ENCODE measurements around the gene SLC47A2. TPM values are rescaled to one million over a fixed set of nuclear protein-coding genes. Genes with fewer than 3 reads are reported as not detected.

Gene SLC47A2
- total RNA-seq, 2 donors from 2014 or later, result not detected

GRCh38 chr17:19746517-19746916 is 30.1 kb upstream of the SLC47A2 start:
- no peak for DNase-seq (ENCODE audit: low spot score)
- H3K4me1 ChIP-seq (replicated peaks), result peaks cover 10% of the 10 kb centered on the region
- TF ChIP-seq POLR2AphosphoS5 (IDR thresholded peaks at IDR 0.05) (no peak), CTCF (IDR thresholded peaks at IDR 0.05) (no peak), POLR2A (IDR thresholded peaks at IDR 0.05) (no peak)
- H3K4me3 ChIP-seq, result no peak overlapping the region
- H3K27me3 ChIP-seq (replicated peaks; ENCODE audit: insufficient read depth), result no peaks in the 10 kb centered on the region
- no peaks in the 10 kb centered on the region for H3K36me3 ChIP-seq
- H3K9me3 ChIP-seq, result no peaks in the 10 kb centered on the region
- WGBS, result 91% methylated on average over 20 of the region's 20 CpGs
- intact Hi-C loops (cut with DNase I), result no loop called here
- H3K27ac ChIP-seq, result no peak overlapping the region

- peak overlapping the region; percentile 39 to 53 for H3K4me3 ChIP-seq
- no peaks in the 10 kb centered on the region for H3K27me3 ChIP-seq (replicated peaks; ENCODE audit: insufficient read depth)
- H3K4me1 ChIP-seq (replicated peaks), result peaks cover 10% of the 10 kb centered on the region
- H3K9me3 ChIP-seq, result no peaks in the 10 kb centered on the region
- TF ChIP-seq CTCF (IDR thresholded peaks at IDR 0.05), result peak; percentile 81 to 94 (median 86)
- no peak for TF ChIP-seq POLR2A (IDR thresholded peaks at IDR 0.05)
- TF ChIP-seq POLR2AphosphoS5 (IDR thresholded peaks at IDR 0.05), result peak; percentile 55
- intact Hi-C loops (cut with DNase I), result no loop called here
- peak overlapping the region in 1 of 2 donors; percentile 40 for H3K27ac ChIP-seq
- WGBS, result 17% methylated on average over 47 of the region's 50 CpGs
- peak; percentile 91 for DNase-seq (ENCODE audit: low spot score)
- H3K36me3 ChIP-seq, result no peaks in the 10 kb centered on the region
These were observed 28.8 kb upstream of the SLC47A2 start for GRCh38 chr17:19744922-19745757.

GRCh38 chr17:19744492-19744891 is 28.1 kb upstream of the SLC47A2 start:
- intact Hi-C loops (cut with DNase I), result no loop called here
- Histone ChIP-seq H3K9me3 (no peaks in the 10 kb centered on the region), H3K4me3 (peak overlapping the region; percentile 39 to 53), H3K27ac (peak overlapping the region in 1 of 2 donors; percentile 40), H3K36me3 (no peaks in the 10 kb centered on the region), H3K27me3 (replicated peaks; ENCODE audit: insufficient read depth) (no peaks in the 10 kb centered on the region), H3K4me1 (replicated peaks) (peaks cover 10% of the 10 kb centered on the region)
- TF ChIP-seq CTCF (IDR thresholded peaks at IDR 0.05) (no peak), POLR2A (IDR thresholded peaks at IDR 0.05) (no peak), POLR2AphosphoS5 (IDR thresholded peaks at IDR 0.05) (no peak)
- WGBS, result 6% methylated on average over 24 of the region's 26 CpGs
- DNase-seq (ENCODE audit: low spot score), result no peak

- Histone ChIP-seq H3K4me3 (no peak overlapping the region), H3K36me3 (no peaks in the 10 kb centered on the region), H3K4me1 (replicated peaks) (peaks cover 10% of the 10 kb centered on the region), H3K27me3 (replicated peaks; ENCODE audit: insufficient read depth) (no peaks in the 10 kb centered on the region), H3K27ac (no peak overlapping the region), H3K9me3 (no peaks in the 10 kb centered on the region)
- intact Hi-C loops (cut with DNase I), result no loop called here
- 98% methylated on average over 34 of the region's 34 CpGs for WGBS
- TF ChIP-seq POLR2AphosphoS5 (IDR thresholded peaks at IDR 0.05) (no peak), CTCF (IDR thresholded peaks at IDR 0.05) (no peak), POLR2A (IDR thresholded peaks at IDR 0.05) (no peak)
- DNase-seq (ENCODE audit: low spot score), result no peak
These were observed 27.0 kb upstream of the SLC47A2 start for GRCh38 chr17:19743101-19744100.
